ENCODE results near the gene BTBD1. TPM values are rescaled to one million over a fixed set of nuclear protein-coding genes. Genes with fewer than 3 reads are reported as not detected.

Gene BTBD1
- polyA plus RNA-seq, 2 of the 4 experiments (the other 2 are of a cell fraction), result 53.1 to 95.8 TPM

- TF ChIP-seq EP300 (IDR thresholded peaks at IDR 0.05) (no peak), HDAC2 (IDR thresholded peaks at IDR 0.05) (no peak), MAFK (IDR thresholded peaks at IDR 0.05; ENCODE audit: partially characterized antibody) (no peak), REST (IDR thresholded peaks at IDR 0.05) (no peak), PHF8 (IDR thresholded peaks at IDR 0.05; ENCODE audit: borderline replicate concordance, low read depth) (no peak), CTCF (IDR thresholded peaks at IDR 0.05) (no peak), RNF2 (IDR thresholded peaks at IDR 0.05; ENCODE audit: borderline replicate concordance, low read depth) (no peak), NR3C1 (IDR thresholded peaks at IDR 0.05) (no peak), ESRRA (IDR thresholded peaks at IDR 0.05; ENCODE audit: borderline replicate concordance, low read length) (no peak), FOSL2 (IDR thresholded peaks at IDR 0.05) (no peak), FOSL2 (CRISPR knock-in tag; IDR thresholded peaks at IDR 0.05) (no peak), FOXS1 (CRISPR knock-in tag; IDR thresholded peaks at IDR 0.05) (no peak), JUN (IDR thresholded peaks at IDR 0.05) (no peak), HOXB13 (CRISPR knock-in tag; IDR thresholded peaks at IDR 0.05; ENCODE audit: low read depth) (no peak), CEBPB (IDR thresholded peaks at IDR 0.05) (no peak), RAD21 (conservative IDR thresholded peaks at IDR 0.05 in 1 of 2, IDR thresholded peaks at IDR 0.05 in 1 of 2) (no peak), MAX (IDR thresholded peaks at IDR 0.05) (no peak)
- TF ChIP-seq, protein P1, sequence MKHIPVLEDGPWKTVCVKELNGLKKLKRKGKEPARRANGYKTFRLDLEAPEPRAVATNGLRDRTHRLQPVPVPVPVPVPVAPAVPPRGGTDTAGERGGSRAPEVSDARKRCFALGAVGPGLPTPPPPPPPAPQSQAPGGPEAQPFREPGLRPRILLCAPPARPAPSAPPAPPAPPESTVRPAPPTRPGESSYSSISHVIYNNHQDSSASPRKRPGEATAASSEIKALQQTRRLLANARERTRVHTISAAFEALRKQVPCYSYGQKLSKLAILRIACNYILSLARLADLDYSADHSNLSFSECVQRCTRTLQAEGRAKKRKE (CRISPR knock-in tag; IDR thresholded peaks at IDR 0.05; ENCODE audit: low read depth), result no peak
- TF ChIP-seq, protein P2, sequence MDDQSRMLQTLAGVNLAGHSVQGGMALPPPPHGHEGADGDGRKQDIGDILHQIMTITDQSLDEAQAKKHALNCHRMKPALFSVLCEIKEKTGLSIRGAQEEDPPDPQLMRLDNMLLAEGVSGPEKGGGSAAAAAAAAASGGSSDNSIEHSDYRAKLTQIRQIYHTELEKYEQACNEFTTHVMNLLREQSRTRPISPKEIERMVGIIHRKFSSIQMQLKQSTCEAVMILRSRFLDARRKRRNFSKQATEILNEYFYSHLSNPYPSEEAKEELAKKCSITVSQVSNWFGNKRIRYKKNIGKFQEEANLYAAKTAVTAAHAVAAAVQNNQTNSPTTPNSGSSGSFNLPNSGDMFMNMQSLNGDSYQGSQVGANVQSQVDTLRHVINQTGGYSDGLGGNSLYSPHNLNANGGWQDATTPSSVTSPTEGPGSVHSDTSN (IDR thresholded peaks at IDR 0.05), result no peak
- TF ChIP-seq, protein P3, sequence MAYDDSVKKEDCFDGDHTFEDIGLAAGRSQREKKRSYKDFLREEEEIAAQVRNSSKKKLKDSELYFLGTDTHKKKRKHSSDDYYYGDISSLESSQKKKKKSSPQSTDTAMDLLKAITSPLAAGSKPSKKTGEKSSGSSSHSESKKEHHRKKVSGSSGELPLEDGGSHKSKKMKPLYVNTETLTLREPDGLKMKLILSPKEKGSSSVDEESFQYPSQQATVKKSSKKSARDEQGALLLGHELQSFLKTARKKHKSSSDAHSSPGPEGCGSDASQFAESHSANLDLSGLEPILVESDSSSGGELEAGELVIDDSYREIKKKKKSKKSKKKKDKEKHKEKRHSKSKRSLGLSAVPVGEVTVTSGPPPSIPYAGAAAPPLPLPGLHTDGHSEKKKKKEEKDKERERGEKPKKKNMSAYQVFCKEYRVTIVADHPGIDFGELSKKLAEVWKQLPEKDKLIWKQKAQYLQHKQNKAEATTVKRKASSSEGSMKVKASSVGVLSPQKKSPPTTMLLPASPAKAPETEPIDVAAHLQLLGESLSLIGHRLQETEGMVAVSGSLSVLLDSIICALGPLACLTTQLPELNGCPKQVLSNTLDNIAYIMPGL (CRISPR knock-in tag; IDR thresholded peaks at IDR 0.05; ENCODE audit: borderline replicate concordance), result no peak
- Histone ChIP-seq H3K27ac (no peak overlapping the region), H3K4me1 (no peaks in the 10 kb centered on the region), H3K4me2 (no peak overlapping the region), H3K4me3 (no peak overlapping the region), H3K9me3 (no peaks in the 10 kb centered on the region)
- ChIA-PET CTCF (interaction anchor here (0.9 to 2.0 kb wide), 3 partner anchors 31 to 120 kb away, joined by 4 to 7 read pairs (median 5); partner anchors contain the start of gene C15orf40), POLR2A (no interaction called here)
- DNase-seq (ENCODE audit: low read depth in 1 of 2, low spot score in 1 of 2) (no peak), ATAC-seq (no peak), FAIRE-seq (no peak)
- 60% methylated on average over 7 of the region's 7 CpGs for WGBS (ENCODE audit: missing lambda C conversion rate)
These were observed 97.7 kb downstream of the BTBD1 start for GRCh38 chr15:82969353-82969752.

Measured in A549 (cell line).